GM21619 (cell line): ENCODE results near the gene NSG1.
"Not testable (repeated sequence)": the region's sequence is repeated elsewhere in the genome, so short reads cannot be mapped to it uniquely, and the experiment has no call there.

Source experiments
- ATAC-seq: cut with Tn5 transposase; IDR thresholded peaks from one replicate; pipeline ENCODE4 v1.9.1; 2021; ENCODE audit not compliant: unreplicated experiment

Gene NSG1

GRCh38 chr4:4465238-4465637 is 78.3 kb downstream of the NSG1 start:
- ATAC-seq = not testable (repeated sequence)
